HEK293 (cell line): ENCODE measurements around the gene ENTPD3.

Experiments used
- BCL11B ChIP-seq: fragments of 450-650 bp; formaldehyde crosslinking; IDR thresholded peaks from 2 replicates; pipeline ENCODE4 v1.5.1; 2016; ENCODE audit warnings: low read depth, missing biosample characterization, missing genetic modification characterization
- GLI2 ChIP-seq: fragments of 450-650 bp; formaldehyde crosslinking; IDR thresholded peaks from 2 replicates; pipeline ENCODE4; 2017; ENCODE audit warnings: missing biosample characterization, missing genetic modification characterization, low read depth, borderline replicate concordance
- KLF10 ChIP-seq: fragments of 450-650 bp; IDR thresholded peaks from 2 replicates; pipeline ENCODE4 v1.5.1; 2018; ENCODE audit warnings: missing biosample characterization, mild to moderate bottlenecking, missing genetic modification characterization
- SCRT2 ChIP-seq: fragments of 450-650 bp; formaldehyde crosslinking; IDR thresholded peaks from 2 replicates; pipeline ENCODE4 v1.5.1; 2016; ENCODE audit warnings: missing biosample characterization, missing genetic modification characterization
- SP2 ChIP-seq: fragments of 450-650 bp; formaldehyde crosslinking; IDR thresholded peaks from 2 replicates; pipeline ENCODE4 v1.5.1; 2016; ENCODE audit warnings: missing biosample characterization, missing genetic modification characterization
- YY1 ChIP-seq: fragments of 450-650 bp; formaldehyde crosslinking; IDR thresholded peaks from 2 replicates; pipeline ENCODE4 v1.5.1; 2018; ENCODE audit warnings: missing biosample characterization, missing genetic modification characterization
- ZBTB17 ChIP-seq: fragments of 450-650 bp; formaldehyde crosslinking; IDR thresholded peaks from 2 replicates; pipeline ENCODE4 v1.5.1; 2016; ENCODE audit warnings: missing biosample characterization, missing genetic modification characterization
- ZBTB21 ChIP-seq: fragments of 450-650 bp; formaldehyde crosslinking; IDR thresholded peaks from 2 replicates; pipeline ENCODE4 v1.5.1; 2017; ENCODE audit warnings: missing biosample characterization, missing genetic modification characterization
- ZEB2 ChIP-seq: fragments of 450-650 bp; formaldehyde crosslinking; IDR thresholded peaks from 2 replicates; pipeline ENCODE4 v1.5.1; 2016; ENCODE audit warnings: missing biosample characterization, missing genetic modification characterization
- ZIC2 ChIP-seq: fragments of 450-650 bp; formaldehyde crosslinking; IDR thresholded peaks from 2 replicates; pipeline ENCODE4 v1.5.1; 2016; ENCODE audit warnings: missing biosample characterization, missing genetic modification characterization
- ZNF2 ChIP-seq: fragments of 450-650 bp; formaldehyde crosslinking; IDR thresholded peaks from 2 replicates; pipeline ENCODE4 v1.5.1; 2016; ENCODE audit warnings: missing biosample characterization, missing genetic modification characterization
- ZNF221 ChIP-seq: fragments of 450-650 bp; formaldehyde crosslinking; IDR thresholded peaks from 2 replicates; pipeline ENCODE4 v1.5.1; 2017; ENCODE audit warnings: missing biosample characterization, missing genetic modification characterization, borderline replicate concordance
- ZNF239 ChIP-seq: fragments of 450-650 bp; formaldehyde crosslinking; IDR thresholded peaks from 2 replicates; pipeline ENCODE4 v1.5.1; 2016; ENCODE audit warnings: missing biosample characterization, missing genetic modification characterization
- ZNF501 ChIP-seq: fragments of 450-650 bp; formaldehyde crosslinking; IDR thresholded peaks from 2 replicates; pipeline ENCODE4 v1.5.1; 2016; ENCODE audit warnings: missing biosample characterization, missing genetic modification characterization
- ZNF558 ChIP-seq: fragments of 450-650 bp; formaldehyde crosslinking; IDR thresholded peaks from 2 replicates; pipeline ENCODE4 v1.5.1; 2016; ENCODE audit warnings: missing biosample characterization, missing genetic modification characterization
- ZNF561 ChIP-seq: fragments of 450-650 bp; IDR thresholded peaks from 2 replicates; pipeline ENCODE4 v1.5.1; 2018; ENCODE audit warnings: missing biosample characterization, missing genetic modification characterization, borderline replicate concordance
- ZNF624 ChIP-seq: fragments of 450-650 bp; formaldehyde crosslinking; IDR thresholded peaks from 2 replicates; pipeline ENCODE4 v1.5.1; 2017; ENCODE audit warnings: missing biosample characterization, missing genetic modification characterization
- ZNF76 ChIP-seq: fragments of 450-650 bp; formaldehyde crosslinking; IDR thresholded peaks from 2 replicates; pipeline ENCODE4; 2016; ENCODE audit warnings: low read depth, missing biosample characterization, missing genetic modification characterization, borderline replicate concordance
- TF ChIP-seq, protein P1 (sequence below): fragments of 450-650 bp; formaldehyde crosslinking; optimal IDR thresholded peaks from 2 replicates; pipeline ENCODE3; 2016; ENCODE audit warnings: missing biosample characterization, mild to moderate bottlenecking, missing genetic modification characterization
- TF ChIP-seq, protein P2 (sequence below): fragments of 450-650 bp; formaldehyde crosslinking; IDR thresholded peaks from 2 replicates; pipeline ENCODE4 v1.5.1; 2016; ENCODE audit warnings: missing biosample characterization, missing genetic modification characterization
- TF ChIP-seq, protein P3 (sequence below): fragments of 450-650 bp; formaldehyde crosslinking; IDR thresholded peaks from 2 replicates; pipeline ENCODE4 v1.5.1; 2016; ENCODE audit warnings: missing biosample characterization, missing genetic modification characterization
- TF ChIP-seq, protein P4 (sequence below): fragments of 450-650 bp; formaldehyde crosslinking; IDR thresholded peaks from 2 replicates; pipeline ENCODE4 v1.5.1; 2016; ENCODE audit warnings: missing biosample characterization, missing genetic modification characterization
- TF ChIP-seq, protein P5 (sequence below): fragments of 450-650 bp; formaldehyde crosslinking; conservative IDR thresholded peaks from 2 replicates; pipeline ENCODE4 v1.5.1; 2016; ENCODE audit warnings: low read depth, missing biosample characterization, missing genetic modification characterization

The ENTPD3 gene

DNA sequence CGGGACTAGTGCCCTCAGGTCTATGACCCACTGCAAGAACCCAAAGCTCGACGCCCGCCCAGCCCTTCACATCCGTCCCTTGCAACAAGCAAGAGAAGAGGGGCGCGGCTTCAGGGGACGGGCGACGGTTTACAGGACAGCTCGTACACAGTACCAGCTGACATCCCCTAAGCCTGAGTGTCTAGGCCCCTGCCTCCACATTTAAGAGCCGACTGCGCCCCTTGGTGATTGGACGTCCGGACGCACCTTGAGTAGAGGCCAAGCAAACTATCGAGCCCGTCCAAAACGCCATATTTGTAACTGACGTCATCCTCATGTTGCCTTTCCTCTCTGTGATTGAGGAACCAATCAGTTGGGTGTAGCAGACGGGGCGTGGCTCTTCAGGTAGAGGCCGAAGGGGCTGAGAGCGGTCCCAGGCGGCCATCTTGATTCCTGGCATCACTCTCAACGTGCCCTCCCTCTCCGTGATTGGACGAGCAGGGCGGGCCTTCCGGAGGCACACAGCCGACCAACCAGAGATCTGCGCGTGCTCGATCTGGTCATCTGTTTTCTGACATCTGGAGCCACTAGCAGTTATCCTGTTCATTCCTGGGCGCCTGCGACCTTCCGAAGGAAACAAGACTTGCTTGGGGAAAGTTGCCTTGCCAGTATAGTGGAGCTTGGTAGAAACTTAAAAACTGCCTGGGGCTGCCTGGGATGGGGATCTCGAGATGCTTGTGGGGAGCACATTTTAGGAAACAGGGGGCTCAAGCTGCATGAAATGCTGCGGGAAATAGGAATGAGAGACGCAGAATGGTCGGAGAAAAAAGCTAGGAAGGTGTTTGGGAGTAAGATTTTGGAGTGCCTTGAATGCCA lies 66.1 kb downstream of the ENTPD3 start (continued):
- TF ChIP-seq, protein P1, sequence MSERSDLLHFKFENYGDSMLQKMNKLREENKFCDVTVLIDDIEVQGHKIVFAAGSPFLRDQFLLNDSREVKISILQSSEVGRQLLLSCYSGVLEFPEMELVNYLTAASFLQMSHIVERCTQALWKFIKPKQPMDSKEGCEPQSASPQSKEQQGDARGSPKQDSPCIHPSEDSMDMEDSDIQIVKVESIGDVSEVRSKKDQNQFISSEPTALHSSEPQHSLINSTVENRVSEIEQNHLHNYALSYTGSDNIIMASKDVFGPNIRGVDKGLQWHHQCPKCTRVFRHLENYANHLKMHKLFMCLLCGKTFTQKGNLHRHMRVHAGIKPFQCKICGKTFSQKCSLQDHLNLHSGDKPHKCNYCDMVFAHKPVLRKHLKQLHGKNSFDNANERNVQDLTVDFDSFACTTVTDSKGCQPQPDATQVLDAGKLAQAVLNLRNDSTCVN (tag by site-specific recombination) = peak; percentile 54
- TF ChIP-seq ZNF239 (tag by site-specific recombination) (no peak), ZIC2 (no peak), SCRT2 (tag by site-specific recombination) (peak; percentile 78), ZEB2 (tag by site-specific recombination) (0 out of 2 replicates have a peak, but pooled peaks have one; percentile 40), BCL11B (no peak), ZBTB17 (peak; percentile 93), ZNF561 (peak; percentile 42; the same call in 1 of the 2 replicates), YY1 (tag by site-specific recombination) (peak; percentile 86), ZNF2 (0 out of 2 replicates have a peak, but pooled peaks have one; percentile 32), GLI2 (tag by site-specific recombination) (no peak), ZBTB21 (tag by site-specific recombination) (peak; percentile 79; the same call in 1 of the 2 replicates), ZNF221 (tag by site-specific recombination) (no peak), ZNF558 (tag by site-specific recombination) (no peak), ZNF624 (tag by site-specific recombination) (no peak), ZNF501 (tag by site-specific recombination) (no peak; the same call in 1 of the 2 replicates), ZNF76 (tag by site-specific recombination) (peak; percentile 59; the same call in 1 of the 2 replicates), SP2 (peak; percentile 88), KLF10 (tag by site-specific recombination) (peak; percentile 94)
- TF ChIP-seq, protein P2, sequence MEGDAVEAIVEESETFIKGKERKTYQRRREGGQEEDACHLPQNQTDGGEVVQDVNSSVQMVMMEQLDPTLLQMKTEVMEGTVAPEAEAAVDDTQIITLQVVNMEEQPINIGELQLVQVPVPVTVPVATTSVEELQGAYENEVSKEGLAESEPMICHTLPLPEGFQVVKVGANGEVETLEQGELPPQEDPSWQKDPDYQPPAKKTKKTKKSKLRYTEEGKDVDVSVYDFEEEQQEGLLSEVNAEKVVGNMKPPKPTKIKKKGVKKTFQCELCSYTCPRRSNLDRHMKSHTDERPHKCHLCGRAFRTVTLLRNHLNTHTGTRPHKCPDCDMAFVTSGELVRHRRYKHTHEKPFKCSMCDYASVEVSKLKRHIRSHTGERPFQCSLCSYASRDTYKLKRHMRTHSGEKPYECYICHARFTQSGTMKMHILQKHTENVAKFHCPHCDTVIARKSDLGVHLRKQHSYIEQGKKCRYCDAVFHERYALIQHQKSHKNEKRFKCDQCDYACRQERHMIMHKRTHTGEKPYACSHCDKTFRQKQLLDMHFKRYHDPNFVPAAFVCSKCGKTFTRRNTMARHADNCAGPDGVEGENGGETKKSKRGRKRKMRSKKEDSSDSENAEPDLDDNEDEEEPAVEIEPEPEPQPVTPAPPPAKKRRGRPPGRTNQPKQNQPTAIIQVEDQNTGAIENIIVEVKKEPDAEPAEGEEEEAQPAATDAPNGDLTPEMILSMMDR (tag by site-specific recombination) = peak; percentile 41; the same call in 1 of the 2 replicates
- TF ChIP-seq, protein P3, sequence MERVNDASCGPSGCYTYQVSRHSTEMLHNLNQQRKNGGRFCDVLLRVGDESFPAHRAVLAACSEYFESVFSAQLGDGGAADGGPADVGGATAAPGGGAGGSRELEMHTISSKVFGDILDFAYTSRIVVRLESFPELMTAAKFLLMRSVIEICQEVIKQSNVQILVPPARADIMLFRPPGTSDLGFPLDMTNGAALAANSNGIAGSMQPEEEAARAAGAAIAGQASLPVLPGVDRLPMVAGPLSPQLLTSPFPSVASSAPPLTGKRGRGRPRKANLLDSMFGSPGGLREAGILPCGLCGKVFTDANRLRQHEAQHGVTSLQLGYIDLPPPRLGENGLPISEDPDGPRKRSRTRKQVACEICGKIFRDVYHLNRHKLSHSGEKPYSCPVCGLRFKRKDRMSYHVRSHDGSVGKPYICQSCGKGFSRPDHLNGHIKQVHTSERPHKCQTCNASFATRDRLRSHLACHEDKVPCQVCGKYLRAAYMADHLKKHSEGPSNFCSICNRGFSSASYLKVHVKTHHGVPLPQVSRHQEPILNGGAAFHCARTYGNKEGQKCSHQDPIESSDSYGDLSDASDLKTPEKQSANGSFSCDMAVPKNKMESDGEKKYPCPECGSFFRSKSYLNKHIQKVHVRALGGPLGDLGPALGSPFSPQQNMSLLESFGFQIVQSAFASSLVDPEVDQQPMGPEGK (tag by site-specific recombination) = 0 out of 2 replicates have a peak, but pooled peaks have one; percentile 15
- TF ChIP-seq, protein P4, sequence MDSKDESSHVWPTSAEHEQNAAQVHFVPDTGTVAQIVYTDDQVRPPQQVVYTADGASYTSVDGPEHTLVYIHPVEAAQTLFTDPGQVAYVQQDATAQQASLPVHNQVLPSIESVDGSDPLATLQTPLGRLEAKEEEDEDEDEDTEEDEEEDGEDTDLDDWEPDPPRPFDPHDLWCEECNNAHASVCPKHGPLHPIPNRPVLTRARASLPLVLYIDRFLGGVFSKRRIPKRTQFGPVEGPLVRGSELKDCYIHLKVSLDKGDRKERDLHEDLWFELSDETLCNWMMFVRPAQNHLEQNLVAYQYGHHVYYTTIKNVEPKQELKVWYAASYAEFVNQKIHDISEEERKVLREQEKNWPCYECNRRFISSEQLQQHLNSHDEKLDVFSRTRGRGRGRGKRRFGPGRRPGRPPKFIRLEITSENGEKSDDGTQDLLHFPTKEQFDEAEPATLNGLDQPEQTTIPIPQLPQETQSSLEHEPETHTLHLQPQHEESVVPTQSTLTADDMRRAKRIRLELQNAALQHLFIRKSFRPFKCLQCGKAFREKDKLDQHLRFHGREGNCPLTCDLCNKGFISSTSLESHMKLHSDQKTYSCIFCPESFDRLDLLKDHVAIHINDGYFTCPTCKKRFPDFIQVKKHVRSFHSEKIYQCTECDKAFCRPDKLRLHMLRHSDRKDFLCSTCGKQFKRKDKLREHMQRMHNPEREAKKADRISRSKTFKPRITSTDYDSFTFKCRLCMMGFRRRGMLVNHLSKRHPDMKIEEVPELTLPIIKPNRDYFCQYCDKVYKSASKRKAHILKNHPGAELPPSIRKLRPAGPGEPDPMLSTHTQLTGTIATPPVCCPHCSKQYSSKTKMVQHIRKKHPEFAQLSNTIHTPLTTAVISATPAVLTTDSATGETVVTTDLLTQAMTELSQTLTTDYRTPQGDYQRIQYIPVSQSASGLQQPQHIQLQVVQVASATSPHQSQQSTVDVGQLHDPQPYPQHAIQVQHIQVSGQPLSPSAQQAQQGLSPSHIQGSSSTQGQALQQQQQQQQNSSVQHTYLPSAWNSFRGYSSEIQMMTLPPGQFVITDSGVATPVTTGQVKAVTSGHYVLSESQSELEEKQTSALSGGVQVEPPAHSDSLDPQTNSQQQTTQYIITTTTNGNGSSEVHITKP (tag by site-specific recombination) = peak; percentile 59
- TF ChIP-seq, protein P5, sequence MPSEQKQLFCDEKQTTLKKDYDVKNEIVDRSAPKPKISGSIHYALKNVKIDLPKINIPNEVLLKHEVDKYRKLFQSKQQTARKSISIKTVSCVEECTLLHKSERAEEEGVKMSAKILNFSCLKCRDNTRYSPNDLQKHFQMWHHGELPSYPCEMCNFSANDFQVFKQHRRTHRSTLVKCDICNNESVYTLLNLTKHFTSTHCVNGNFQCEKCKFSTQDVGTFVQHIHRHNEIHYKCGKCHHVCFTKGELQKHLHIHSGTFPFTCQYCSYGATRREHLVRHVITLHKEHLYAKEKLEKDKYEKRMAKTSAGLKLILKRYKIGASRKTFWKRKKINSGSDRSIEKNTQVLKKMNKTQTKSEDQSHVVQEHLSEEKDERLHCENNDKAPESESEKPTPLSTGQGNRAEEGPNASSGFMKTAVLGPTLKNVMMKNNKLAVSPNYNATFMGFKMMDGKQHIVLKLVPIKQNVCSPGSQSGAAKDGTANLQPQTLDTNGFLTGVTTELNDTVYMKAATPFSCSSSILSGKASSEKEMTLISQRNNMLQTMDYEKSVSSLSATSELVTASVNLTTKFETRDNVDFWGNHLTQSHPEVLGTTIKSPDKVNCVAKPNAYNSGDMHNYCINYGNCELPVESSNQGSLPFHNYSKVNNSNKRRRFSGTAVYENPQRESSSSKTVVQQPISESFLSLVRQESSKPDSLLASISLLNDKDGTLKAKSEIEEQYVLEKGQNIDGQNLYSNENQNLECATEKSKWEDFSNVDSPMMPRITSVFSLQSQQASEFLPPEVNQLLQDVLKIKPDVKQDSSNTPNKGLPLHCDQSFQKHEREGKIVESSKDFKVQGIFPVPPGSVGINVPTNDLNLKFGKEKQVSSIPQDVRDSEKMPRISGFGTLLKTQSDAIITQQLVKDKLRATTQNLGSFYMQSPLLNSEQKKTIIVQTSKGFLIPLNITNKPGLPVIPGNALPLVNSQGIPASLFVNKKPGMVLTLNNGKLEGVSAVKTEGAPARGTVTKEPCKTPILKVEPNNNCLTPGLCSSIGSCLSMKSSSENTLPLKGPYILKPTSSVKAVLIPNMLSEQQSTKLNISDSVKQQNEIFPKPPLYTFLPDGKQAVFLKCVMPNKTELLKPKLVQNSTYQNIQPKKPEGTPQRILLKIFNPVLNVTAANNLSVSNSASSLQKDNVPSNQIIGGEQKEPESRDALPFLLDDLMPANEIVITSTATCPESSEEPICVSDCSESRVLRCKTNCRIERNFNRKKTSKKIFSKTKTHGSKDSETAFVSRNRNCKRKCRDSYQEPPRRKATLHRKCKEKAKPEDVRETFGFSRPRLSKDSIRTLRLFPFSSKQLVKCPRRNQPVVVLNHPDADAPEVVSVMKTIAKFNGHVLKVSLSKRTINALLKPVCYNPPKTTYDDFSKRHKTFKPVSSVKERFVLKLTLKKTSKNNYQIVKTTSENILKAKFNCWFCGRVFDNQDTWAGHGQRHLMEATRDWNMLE (tag by site-specific recombination) = peak; percentile 64
